ENCODE measurements around the gene TSPAN18.
A peak's percentile ranks its signal among the peaks of the same experiment; 100 is the strongest.

The TSPAN18 gene

DNA sequence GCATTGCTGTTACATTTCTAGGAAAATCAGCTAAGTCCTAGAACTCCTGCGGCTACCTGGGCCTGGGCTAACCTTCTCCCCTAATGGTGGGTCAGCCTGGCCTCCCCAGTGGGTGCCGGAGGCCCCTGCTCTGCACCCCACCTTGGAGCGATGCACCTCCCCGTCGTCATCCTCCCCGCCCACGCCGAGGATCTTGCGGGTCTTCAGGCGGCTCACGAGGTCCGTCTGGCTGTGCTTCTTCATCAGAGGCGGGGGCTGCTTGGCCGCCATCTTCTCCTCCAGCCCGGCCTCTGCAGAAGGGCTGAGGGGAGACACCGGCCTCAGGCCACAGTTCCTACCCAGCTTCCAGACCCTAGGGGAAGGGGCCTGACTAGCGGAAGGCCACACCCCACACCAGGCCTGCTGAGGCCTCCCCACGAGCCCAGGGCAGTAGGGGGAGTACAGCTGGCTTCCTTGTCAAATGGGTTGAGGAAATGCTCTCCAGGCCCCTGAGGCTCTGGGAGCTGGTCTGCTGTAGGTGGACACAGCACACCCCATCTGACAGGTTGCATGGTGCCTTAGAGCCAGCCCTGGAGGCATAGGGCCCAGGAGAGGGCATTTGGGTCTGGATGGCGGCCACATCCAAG is 211.4 kb downstream of the TSPAN18 start:
- no peak for DNase-seq (ENCODE audit: extremely low read depth in 1 of 2, low read depth in 1 of 2)

GRCh38 chr11:44939673-44940395 is 213.1 kb downstream of the TSPAN18 start:
- no peak for DNase-seq (ENCODE audit: extremely low read depth in 1 of 2, low read depth in 1 of 2)

- DNase-seq (ENCODE audit: extremely low read depth in 1 of 2, low read depth in 1 of 2), result no peak
Measured at GRCh38 chr11:44940404-44940803, 213.6 kb downstream of the TSPAN18 start.

GRCh38 chr11:44940835-44941234 is 214.1 kb downstream of the TSPAN18 start:
- DNase-seq (ENCODE audit: extremely low read depth in 1 of 2, low read depth in 1 of 2), result no peak

- DNase-seq (ENCODE audit: extremely low read depth in 1 of 2, low read depth in 1 of 2), result no peak
Measured at GRCh38 chr11:44941259-44942021, 214.7 kb downstream of the TSPAN18 start.

DNA sequence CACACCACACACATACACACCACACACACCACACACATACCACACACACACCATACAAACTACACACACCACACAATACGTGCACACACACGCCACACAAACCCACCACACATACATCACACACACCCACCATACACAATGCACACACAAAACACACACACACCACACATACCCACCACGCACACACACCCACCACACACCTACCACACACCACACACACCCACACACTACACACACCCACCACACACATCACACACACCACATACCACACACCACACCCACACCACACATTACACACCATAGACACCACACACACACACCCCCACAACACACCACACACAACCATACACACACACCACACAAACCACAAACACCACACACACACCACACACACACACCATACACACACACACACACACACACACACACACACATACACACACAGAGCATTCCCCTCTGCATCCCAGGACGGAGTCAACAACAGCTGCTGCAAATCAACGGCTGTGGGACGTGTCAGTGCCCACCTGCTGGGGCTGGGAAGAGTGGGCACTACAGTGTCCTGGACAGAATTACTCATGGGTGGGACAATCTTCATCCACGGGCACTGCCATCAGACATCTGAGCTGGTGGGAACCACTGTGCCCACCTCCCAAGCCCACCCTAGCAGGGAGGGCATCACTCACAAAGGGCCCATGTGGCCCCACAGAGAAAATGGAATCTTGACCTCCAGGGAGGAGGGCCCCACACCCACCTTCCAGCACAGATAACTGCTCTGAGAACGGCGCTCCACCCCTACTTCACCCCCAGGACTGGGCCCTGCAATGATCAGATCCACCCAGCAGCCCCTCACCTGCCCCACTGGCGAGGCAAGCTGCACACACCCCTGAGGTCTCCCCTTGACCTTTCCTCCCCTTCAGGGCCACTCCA is 215.5 kb downstream of the TSPAN18 start:
- no peak for DNase-seq (ENCODE audit: extremely low read depth in 1 of 2, low read depth in 1 of 2)

- DNase-seq (ENCODE audit: extremely low read depth in 1 of 2, low read depth in 1 of 2), result peak in 1 of 2 donors; percentile 22
Measured at GRCh38 chr11:44943118-44943517, 216.4 kb downstream of the TSPAN18 start.

- no peak for DNase-seq (ENCODE audit: extremely low read depth in 1 of 2, low read depth in 1 of 2)
Measured at GRCh38 chr11:44943696-44944095, 216.9 kb downstream of the TSPAN18 start.

- DNase-seq (ENCODE audit: extremely low read depth in 1 of 2, low read depth in 1 of 2), result no peak
Measured at GRCh38 chr11:44944181-44944852, 217.6 kb downstream of the TSPAN18 start.

GRCh38 chr11:44944853-44945235 is 218.1 kb downstream of the TSPAN18 start:
- no peak for DNase-seq (ENCODE audit: extremely low read depth in 1 of 2, low read depth in 1 of 2)

- DNase-seq (ENCODE audit: extremely low read depth in 1 of 2, low read depth in 1 of 2), result no peak
Measured at GRCh38 chr11:44945666-44946065, 218.9 kb downstream of the TSPAN18 start.

DNA sequence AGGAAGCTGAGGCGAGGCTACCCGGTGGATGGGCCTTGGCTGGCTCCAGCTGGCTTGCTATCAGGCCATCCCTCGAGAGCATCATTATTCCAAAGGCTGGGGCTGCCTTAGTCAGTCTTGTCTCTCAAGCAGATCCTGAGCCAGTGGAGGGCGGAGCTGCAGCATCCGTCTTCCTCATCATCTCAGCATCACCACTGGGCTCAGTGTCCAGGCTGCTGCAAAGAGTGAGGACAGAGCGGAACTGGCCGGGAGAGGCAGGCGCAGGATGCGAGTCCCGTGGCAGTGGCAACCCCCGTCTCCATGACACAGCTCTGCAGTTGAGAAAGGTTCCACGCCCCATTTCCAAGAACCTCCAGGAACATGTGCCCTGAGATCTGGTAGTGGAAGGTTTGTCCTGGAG is 219.5 kb downstream of the TSPAN18 start:
- no peak for DNase-seq (ENCODE audit: extremely low read depth in 1 of 2, low read depth in 1 of 2)

DNA sequence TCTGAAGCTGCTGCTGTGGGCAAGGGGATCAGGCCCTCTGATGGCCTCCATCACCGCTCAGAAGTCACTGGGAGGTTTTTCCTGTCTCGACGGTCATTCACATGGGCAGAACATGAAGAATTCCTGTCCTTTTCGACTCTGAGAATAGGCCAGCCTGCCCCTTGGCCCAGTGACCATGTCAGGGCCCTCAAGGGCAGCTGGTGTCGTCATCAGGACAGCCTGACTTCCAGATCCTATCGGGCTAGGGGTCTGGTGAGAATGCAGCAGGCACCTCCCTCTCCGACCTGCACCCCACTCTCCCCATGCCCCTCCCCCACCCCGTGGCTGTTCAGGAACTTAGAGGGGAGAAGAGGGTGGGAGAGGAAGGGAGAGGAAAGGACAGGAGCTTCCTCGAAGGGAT is 220.4 kb downstream of the TSPAN18 start:
- DNase-seq (ENCODE audit: extremely low read depth in 1 of 2, low read depth in 1 of 2), result no peak

DNA sequence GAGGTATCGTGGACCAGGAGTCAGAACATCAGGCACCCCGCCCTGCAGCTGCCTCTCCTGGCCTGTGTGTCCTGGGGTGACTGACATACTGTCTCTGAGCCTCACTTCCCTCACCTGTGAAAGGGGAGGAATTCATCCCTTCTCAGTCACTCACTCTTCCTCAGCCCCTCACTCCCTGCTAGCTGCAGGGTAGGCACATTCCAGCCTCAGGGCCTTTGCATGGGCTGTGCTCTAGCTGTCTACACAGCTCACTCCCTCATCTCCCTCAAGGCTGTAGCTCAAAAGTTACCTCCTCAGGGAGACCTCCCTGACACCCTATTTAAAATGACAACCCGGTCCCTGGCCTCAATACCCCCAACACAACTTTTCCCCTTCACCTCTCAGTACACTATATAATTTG is 221.4 kb downstream of the TSPAN18 start:
- DNase-seq (ENCODE audit: extremely low read depth in 1 of 2, low read depth in 1 of 2), result no peak

GRCh38 chr11:44949160-44950030 is 222.6 kb downstream of the TSPAN18 start:
- no peak for DNase-seq (ENCODE audit: extremely low read depth in 1 of 2, low read depth in 1 of 2)

DNA sequence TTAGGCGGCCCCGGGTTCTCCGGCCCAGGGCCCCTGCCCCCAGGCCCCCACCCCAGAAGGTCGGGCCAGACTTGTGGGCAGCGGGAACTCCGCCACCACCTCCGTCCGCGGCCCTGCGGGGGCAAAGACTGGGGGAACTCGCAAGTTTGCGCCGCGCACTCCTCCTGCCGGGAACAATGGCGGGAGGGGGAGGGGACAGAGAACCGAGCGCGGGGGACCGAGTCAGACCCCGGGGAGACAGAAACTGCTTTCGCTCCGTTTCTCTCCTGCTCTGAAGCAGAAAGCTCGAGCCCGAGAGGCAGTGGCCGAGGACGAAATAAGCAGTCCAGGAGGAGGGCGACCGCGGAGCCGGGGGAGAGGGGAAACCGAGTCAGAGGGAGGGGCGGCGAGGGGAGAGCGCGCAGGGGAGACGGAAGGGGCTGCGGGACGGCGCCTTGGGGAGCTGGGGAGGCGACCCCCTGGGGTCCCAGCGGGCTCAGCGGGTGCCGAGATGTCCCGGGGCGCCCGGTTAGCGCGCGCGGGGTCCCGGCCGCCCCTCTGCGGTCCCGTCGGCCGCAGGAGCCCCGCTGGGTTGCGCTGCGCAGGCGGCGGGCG is 223.4 kb downstream of the TSPAN18 start:
- no peak for DNase-seq (ENCODE audit: extremely low read depth in 1 of 2, low read depth in 1 of 2)

GRCh38 chr11:44950625-44951476 is 224.1 kb downstream of the TSPAN18 start, which contains the start of gene TP53I11:
Gene TP53I11 (minus strand): TSS chr11:44950883. CDS start chr11:44938335, 12,548 bp downstream.
- DNase-seq (ENCODE audit: extremely low read depth in 1 of 2, low read depth in 1 of 2), result peak; percentile 47 to 55

- no peak for DNase-seq (ENCODE audit: extremely low read depth in 1 of 2, low read depth in 1 of 2)
Measured at GRCh38 chr11:44952082-44952481, 225.3 kb downstream of the TSPAN18 start.
